HG02798 (cell line): ENCODE results near the gene MREG.
"Not testable (repeated sequence)": the region's sequence is repeated elsewhere in the genome, so short reads cannot be mapped to it uniquely, and the experiment has no call there.

Experiments
- ATAC-seq: cut with Tn5 transposase; IDR thresholded peaks from one replicate; pipeline ENCODE4 v1.9.1; 2021; ENCODE audit warnings: mild to moderate bottlenecking; ENCODE audit not compliant: unreplicated experiment, poor library complexity

MREG gene

DNA sequence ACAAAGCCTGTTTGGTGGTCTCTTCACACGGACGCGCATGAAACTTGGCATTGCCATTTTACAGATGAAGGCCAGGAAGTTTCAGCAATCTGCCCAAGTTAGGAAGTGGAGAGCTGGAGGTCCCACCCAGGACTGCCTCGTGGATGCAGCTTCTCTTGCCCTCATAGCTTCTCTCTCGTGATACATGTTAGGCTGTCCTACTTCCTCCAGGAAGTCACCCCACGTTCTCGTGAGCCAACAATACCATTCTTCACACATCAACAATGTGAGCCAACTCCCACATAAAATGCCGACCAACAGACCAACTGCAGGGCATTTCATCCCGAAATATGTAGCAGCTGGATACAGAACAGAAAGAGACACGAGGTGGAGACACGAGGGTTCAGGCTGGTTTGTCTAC is 85.3 kb downstream of the MREG start:
- no peak for ATAC-seq

- not testable (repeated sequence) for ATAC-seq
Measured at GRCh38 chr2:215926992-215927391, 86.4 kb downstream of the MREG start.

- no peak for ATAC-seq
Measured at GRCh38 chr2:215921895-215922294, 91.5 kb downstream of the MREG start.

DNA sequence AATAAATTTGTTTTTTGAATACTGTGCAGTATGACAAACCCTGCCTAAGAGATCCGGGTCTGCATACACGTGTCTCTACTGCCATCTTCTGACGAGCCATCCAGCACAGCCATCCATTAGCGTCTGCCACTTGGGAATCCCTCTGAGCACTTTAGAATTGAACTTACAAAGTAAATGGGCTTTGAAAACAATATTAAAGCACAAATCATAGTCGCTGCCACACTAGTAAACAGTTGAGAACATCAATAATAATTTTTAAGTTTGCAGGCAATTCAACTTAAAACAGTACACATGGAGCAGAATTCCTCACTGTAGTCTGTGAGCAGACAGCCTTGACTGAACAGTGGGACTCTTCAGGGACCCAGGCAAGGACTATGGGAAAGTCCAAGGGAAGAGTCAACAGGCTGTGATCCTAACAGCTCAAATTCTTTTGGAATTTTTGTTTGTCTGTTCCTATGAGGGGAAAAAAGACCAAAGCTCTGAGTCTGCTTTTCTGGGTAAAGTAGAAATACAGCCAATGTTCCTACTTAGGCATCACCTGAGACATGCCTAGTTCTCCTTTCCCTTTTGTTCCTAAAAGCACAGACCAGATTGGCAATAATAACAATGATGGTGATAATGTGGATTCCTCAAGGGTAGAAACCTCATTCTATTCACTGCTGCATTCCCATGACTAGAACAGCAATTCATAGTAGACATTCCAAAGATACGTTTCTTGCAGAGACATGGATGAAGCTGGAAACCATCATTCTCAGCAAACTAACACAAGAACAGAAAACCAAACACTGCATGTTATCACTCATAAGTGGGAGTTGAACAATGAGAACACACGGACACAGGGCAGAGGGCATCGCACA is 92.9 kb downstream of the MREG start:
- ATAC-seq: peak; percentile 73

DNA sequence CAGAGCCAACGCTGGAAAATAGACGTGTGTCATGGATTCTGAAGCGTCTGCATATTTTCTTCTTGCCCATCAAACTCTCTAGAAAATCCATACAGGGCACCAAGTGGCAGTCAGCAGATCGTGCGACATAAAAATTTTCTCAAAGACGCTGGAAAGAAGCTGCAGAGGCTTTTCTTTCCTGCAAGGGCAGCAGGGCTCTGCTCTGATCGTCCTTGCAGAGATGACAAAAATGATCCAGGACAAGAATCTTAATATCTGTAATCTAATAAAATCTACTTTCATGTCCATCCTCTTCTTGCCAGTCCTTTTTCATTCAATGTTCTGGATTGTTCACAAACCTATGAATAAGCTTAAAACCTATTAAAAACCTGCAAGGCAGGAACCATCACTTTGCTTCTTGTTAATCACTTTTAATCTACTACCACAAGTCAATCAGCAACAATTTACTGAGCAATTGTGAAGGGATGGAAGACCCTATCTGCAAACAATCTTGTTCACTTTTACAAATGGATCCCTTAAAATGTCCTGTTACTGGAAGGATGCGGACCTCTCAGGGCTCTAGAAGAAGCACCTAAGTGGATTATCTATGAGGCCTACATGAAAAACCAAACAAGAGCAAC is 93.6 kb downstream of the MREG start:
- ATAC-seq: no peak

GRCh38 chr2:215918901-215919599 is 94.3 kb downstream of the MREG start:
- ATAC-seq: no peak

DNA sequence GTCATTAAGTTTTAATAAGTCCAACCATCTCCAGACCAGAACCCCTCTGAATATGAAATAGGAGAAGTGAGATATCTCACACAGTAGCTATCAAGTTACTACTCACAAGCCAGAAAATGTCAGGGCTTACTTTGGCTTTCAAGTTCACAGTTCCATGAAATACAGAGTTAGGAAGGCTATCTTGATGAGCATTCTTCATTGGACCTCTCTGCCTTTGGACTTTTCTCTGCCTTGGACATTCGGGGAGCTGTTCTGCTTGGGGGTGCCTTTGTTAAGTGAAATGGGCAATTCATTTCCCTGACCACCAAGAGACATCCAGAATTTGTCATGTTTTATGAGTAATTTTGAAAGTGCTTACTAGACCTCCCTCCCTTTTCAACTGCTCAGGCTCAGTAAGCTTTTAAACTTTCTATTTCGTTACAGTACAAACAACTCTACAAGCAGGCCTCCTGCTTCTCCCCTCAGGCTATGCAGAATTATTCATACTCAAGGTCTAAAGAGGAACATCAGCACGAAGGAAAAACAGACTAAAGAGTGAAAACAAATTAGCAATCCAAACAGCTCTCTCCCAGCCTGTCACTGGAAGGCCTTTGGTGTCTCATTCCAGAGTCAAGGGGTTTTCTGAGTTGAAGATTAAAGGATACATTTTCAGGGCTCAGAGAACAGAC is 95.3 kb downstream of the MREG start:
- peak; percentile 78 for ATAC-seq

DNA sequence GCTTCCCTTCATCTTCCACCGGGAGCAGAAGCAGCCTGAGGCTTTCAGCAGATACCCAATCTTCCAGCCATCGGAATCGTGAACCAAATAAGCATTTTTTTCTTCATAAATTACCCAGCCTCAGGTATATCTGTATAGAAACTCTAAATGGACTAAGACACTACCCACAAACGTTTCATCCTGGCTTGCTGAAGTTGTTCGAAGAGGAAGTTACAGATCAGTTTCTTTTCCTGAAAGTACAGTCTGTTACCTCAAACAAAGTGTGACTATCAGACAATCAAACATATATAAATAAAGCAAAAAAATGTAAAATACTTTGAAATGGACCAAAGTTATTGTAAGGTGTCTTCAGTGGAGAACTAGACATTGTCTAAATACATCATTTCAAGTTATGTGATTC is 97.9 kb downstream of the MREG start:
- no peak for ATAC-seq

DNA sequence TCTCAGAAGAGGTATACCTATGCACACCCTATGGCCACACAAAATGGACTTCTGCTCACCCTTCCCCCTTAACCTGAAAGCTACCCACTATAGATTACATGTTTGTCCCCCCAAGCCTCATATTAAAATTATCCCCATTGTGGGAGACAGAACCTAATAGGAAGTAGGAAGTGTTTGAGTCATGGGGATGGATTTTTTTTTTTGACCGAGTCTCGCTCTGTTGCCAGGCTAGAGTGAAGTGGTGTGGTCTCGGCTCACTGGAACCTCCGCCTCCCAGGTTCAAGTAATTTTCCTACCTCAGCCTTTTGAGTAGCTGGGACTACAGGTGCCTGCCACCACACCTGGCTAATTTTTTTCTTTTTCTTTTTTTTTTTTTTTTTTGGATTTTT is 98.6 kb downstream of the MREG start:
- ATAC-seq: no peak

- no peak for ATAC-seq
Measured at GRCh38 chr2:215914054-215914776, 99.1 kb downstream of the MREG start.

DNA sequence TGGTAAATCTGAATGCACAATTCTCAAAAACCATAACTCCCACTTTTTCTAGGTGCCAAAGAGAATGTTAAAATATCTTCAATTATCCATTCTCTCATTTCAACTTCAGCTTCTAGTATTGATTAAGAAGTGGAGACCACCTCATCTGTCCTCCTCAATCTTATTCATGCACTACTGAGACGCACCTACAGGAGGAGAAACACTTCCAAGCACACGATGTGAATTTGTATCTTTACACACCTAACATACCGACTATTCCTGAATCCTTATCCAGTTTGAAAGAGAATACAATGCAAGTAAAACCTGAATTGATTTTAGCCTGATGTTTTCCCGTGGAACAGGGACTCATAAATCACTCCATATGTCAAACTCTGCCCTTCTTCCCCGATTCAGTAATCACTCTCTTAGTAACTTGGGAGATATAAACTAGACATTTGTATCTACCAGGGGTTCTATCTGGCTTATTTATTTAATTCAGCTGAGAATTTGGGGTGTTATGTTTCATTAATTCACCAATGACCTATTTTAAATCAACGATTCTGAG is 101.0 kb downstream of the MREG start:
- ATAC-seq: no peak

DNA sequence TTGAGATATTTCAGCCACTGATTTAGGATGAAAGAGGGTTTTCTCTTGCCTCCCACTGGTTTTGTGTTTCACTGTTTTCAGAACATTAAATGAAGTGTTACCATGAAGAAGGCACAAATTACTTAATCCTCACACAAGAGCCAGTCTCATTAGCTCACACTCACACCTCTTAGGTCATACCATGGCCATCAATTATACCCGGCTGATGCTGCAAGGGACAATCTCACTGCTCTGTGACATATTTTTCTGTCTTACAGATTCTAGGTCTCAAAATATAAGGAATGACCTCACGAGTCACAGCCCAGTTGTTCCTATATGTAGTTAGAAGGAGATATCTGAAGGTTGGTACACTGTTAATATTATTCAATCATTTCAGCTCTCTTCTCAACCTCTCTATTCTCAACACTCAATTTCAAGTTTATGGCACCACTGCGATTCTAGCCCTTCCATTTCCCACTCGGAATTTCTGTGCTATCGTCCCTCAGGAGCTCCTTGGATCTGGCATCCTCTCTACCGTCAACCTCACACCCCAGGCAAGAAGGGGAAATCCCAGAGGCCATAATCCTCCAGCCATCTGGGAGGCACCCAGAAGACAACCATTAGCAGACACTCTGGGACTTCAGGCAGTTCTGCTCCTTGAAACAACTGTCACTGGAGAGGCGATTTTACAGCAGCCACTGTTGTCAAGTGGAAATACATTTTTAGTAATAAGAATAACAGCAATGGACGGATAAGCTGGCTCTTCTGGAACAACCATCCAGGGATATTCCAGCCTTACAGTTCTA is 101.9 kb downstream of the MREG start:
- ATAC-seq: no peak

GRCh38 chr2:215910180-215910579 is 103.2 kb downstream of the MREG start:
- no peak for ATAC-seq

GRCh38 chr2:215907147-215907546 is 106.2 kb downstream of the MREG start:
- ATAC-seq: no peak

DNA sequence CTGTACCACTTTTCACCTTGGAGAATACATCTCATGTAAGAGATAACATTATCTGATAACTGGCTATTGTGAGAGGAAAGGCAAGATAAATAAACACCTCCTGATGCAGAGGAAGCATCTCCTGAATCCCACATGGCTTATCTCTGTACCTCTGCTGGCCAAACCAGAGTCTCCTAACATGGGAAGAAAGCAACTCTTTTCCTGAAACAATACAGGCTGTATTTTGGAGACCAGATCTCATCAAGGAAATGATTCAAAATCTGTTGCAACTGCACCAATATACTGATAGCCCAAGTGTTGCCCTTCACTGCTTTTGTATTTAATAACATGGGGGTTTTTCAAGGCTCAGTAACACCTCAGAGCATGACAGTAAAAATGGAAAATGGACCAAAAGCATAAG is 106.9 kb downstream of the MREG start:
- ATAC-seq: no peak

GRCh38 chr2:215905691-215906090 is 107.7 kb downstream of the MREG start:
- ATAC-seq: no peak

DNA sequence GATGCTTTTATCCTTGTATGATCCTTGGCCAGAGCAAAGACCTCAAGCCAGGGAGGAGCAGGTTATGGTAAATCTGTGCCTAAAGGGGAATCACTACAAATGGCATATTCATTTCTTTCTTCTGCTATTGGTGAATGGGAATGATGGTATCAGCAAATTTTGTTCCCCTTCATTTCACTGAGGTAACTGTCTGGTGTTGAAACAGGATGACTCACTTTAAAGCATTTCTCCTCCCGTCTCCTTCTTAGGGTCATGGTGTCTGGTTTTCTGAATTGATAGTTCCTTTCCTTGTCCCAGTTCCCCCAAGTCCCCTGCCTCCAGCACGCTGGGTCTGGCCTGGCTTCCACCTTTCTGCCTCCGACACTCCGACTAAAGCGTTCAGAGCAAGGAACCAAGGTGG is 109.2 kb downstream of the MREG start:
- no peak for ATAC-seq

DNA sequence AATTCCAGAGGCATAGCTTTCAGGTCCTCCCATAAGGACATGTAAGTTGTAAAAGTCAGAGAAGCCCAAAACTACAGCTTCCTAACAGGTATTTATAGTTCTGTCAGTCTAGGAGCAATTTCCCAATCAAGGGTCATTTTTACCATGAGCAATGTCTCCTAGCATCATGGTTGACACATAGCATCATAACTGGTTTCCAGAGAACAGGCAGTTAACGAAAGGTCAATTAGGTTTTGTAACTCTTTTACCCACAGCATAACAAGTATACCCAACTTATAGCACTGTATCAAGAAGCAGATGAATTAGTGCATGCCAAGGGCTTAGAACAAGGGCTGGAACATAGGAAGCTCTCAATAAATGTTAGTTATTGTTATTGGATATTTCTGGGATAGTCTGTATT is 110.1 kb downstream of the MREG start:
- ATAC-seq: no peak

DNA sequence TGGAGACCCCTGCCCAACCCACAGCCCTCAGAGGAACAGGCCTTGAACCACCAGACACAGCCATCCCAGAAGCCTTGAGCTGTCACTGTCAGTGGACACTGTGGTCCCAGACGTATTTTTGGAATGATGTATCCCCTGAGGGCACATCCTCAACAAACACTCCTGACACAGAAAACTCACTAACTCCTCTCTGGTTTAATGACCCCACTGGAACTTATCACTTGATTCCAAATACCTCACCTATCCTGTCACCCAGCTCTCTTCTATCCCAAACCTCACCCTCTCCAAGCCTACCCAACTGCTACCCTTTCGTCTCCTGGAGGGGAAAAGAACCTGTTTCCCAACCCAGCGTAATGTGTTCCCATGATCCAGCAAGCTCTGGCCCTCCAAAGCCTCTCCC is 111.6 kb downstream of the MREG start:
- no peak for ATAC-seq
